Stimulated activated CD4-positive, alpha-beta T cell treated with anti-CD3 and anti-CD28 coated beads, Interleukin-4, amount 100 ng/mL, for 48 hours (primary cell): ENCODE data around the gene INPP1.
"Not testable (repeated sequence)": the region's sequence is repeated elsewhere in the genome, so short reads cannot be mapped to it uniquely, and the experiment has no call there.

Experiments used
- DNase-seq, 2 donors: peaks; one replicate each; pipeline ENCODE4 v3.0.0-alpha.2; 2020; ENCODE audit warnings: low read depth in 2 of 2

INPP1 gene

GRCh38 chr2:190343536-190344275 lies at the start of gene INPP1:
Gene INPP1 (plus strand): TSS chr2:190343589. CDS start chr2:190360103, 16,514 bp downstream.
- DNase-seq, result peak; percentile 23 to 26

- not testable (repeated sequence) for DNase-seq
Measured at GRCh38 chr2:190297880-190298279, 45.5 kb upstream of the INPP1 start.

GRCh38 chr2:190301032-190301431 lies 42.4 kb upstream of the INPP1 start:
- DNase-seq, result no peak

GRCh38 chr2:190302052-190302451 lies 41.3 kb upstream of the INPP1 start:
- DNase-seq, result no peak

GRCh38 chr2:190303647-190304046 lies 39.7 kb upstream of the INPP1 start:
- no peak for DNase-seq

- DNase-seq, result no peak
Measured at GRCh38 chr2:190304404-190304803, 39.0 kb upstream of the INPP1 start.

GRCh38 chr2:190308031-190308430 lies 35.4 kb upstream of the INPP1 start:
- DNase-seq, result no peak

- no peak for DNase-seq
Measured at GRCh38 chr2:190311893-190312634, 31.3 kb upstream of the INPP1 start.

GRCh38 chr2:190312635-190313025 lies 30.8 kb upstream of the INPP1 start:
- not testable (repeated sequence) for DNase-seq

- no peak for DNase-seq
Measured at GRCh38 chr2:190313880-190314279, 29.5 kb upstream of the INPP1 start.

GRCh38 chr2:190315273-190315672 lies 28.1 kb upstream of the INPP1 start:
- DNase-seq, result no peak

- no peak for DNase-seq
Measured at GRCh38 chr2:190318514-190318913, 24.9 kb upstream of the INPP1 start.

- no peak for DNase-seq
Measured at GRCh38 chr2:190318931-190319554, 24.3 kb upstream of the INPP1 start.

- DNase-seq, result peak; percentile 85 to 95
Measured at GRCh38 chr2:190319555-190320498, 23.6 kb upstream of the INPP1 start, which contains the start of gene HIBCH. Gene HIBCH (minus strand): TSS chr2:190319826. CDS start chr2:190319750, 76 bp downstream.

- DNase-seq, result peak in 1 of 2 donors; percentile 40
Measured at GRCh38 chr2:190320696-190321095, 22.7 kb upstream of the INPP1 start.

GRCh38 chr2:190323406-190323805 lies 20.0 kb upstream of the INPP1 start:
- DNase-seq, result no peak

GRCh38 chr2:190325588-190325987 lies 17.8 kb upstream of the INPP1 start:
- DNase-seq, result no peak

GRCh38 chr2:190327867-190328572 lies 15.4 kb upstream of the INPP1 start:
- DNase-seq, result no peak

GRCh38 chr2:190328573-190329147 lies 14.7 kb upstream of the INPP1 start:
- DNase-seq, result no peak

GRCh38 chr2:190333395-190333794 lies 10.0 kb upstream of the INPP1 start:
- no peak for DNase-seq
